Stimulated activated CD8-positive, alpha-beta memory T cell treated with anti-CD3 and anti-CD28 coated beads, Interleukin-7, amount 100 ng/mL, for 48 hours (primary cell): ENCODE measurements around the gene PDZRN3.
A peak's percentile ranks its signal among the peaks of the same experiment; 100 is the strongest.

ENCODE experiments used
- DNase-seq, 2 donors: peaks; one replicate each; pipeline ENCODE4 v3.0.0-alpha.2; 2020; ENCODE audit warnings: low read depth in 1 of 2; ENCODE audit errors: extremely low read depth in 1 of 2

The PDZRN3 gene

DNA sequence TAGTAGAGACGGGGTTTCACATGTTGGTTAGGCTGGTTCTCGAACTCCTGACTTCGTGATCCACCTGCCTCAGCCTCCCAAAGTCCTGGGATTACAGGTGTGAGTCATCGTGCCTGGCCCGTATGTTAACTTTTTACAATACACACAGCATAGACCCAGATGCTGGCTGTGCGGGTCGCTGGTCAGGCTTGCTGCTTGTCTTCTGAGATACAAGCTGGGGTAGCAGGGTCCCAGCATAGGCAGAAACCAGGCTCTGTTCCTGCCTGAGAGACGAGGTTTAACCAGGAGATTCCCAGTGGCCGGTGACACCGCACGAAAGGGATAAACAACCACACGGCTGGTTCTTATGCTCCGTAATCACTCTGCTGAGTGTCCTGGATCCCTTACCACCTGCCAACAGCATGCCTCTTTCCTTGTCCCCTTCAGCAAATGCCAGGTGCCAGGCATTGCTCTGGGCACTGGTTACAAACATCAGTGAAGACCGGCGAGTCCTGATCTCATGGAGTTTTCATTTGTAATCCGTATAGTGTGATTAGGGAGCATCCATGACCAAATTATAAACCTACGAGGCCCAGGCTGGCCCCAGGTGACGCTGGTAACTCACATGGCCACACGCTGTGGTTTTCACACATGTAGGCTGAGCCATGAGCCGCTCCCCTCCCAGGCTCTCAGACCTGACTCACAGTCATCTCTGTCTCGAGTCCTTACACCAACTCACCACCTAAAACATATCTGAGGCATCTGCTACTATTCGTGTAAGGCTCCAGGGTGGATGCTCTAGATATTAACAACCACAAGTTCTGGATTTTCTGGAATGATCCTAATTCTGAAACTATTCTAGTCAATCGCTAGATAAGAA lies 125.7 kb downstream of the PDZRN3 start:
- peak in 1 of 2 donors; percentile 3 for DNase-seq

- no peak for DNase-seq
Observed at GRCh38 chr3:73497646-73498406, 126.9 kb downstream of the PDZRN3 start.

GRCh38 chr3:73493543-73494308 lies 131.0 kb downstream of the PDZRN3 start:
- DNase-seq: no peak

DNA sequence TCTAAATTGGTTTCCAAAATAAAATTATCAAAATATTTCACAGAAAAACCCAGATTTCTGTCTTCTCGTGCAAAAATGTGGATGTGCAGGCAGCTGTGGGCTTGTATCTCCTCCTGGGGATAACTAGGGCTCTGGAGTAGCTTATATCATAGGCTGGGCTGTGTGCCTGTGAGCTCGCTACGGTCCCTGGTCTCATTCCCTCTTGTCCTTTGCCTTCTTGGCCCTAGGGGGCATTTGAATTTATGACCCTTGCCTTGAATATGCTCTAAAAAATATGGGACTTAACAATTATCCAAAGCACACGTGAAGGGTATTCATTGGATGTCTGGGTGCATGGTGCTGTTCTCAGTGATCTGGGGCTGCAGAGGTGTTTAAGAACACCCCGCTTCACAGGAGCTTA lies 132.6 kb downstream of the PDZRN3 start:
- DNase-seq: no peak

GRCh38 chr3:73491287-73491662 lies 133.5 kb downstream of the PDZRN3 start:
- no peak for DNase-seq

DNA sequence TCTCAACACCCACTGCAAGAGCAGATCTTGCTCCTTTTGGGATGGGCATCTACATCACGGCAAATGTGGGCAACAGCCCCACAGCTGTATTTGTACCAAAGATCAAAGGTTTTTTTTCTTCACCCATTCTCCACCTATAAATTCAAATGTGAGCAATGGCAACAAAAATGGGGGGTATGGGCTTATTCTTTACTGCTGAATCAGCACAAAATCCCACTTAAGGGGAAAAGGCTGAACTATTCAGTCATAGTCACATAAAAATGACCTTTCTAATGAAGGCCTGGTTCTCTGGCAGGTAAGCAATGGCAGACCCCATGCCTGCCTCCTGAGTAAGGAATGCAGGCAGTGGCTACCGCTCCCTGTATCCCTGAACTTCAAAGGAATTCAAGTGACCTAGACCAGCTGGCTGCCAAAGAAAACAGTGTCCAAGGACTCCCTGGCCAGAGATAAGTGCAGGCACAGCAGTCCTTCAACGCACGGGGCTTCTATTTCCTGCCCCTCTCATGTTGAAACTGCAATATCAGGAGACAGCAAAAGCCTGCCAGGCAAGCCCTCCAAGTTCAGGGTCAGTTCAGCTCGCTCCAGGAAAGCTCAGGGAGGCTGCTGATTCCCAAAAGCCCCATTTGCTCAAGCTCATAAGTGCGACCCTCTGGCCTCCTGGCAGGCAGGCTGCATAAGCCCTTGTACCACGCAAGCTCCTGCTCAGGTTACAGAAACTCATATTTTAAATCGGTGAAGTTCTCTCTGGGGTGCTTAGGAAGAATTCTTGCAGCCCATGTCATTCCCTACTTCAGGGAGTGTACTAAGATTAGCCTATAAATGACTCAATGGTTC lies 134.1 kb downstream of the PDZRN3 start:
- DNase-seq: no peak

- DNase-seq: no peak
Observed at GRCh38 chr3:73485877-73486330, 138.8 kb downstream of the PDZRN3 start.

- DNase-seq: no peak
Observed at GRCh38 chr3:73484656-73485248, 140.0 kb downstream of the PDZRN3 start.

DNA sequence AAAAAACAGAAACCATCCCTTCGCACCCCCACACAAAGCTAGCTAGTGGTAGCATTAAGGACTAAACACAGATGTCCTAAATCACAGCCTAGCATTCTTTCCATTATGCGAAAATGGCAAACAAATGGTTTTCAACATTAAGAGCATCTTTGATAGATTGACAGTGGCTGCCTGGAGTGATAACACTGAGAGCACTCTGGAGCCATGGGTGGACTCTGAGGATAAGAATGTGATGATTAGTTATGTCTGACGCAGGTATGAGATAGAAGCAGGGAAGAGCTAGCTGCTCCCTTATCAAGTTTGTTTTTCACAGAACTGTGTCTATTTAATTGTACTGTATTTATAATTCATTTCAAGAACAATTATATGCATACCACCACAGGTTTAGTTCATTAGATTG lies 142.9 kb downstream of the PDZRN3 start:
- no peak for DNase-seq

GRCh38 chr3:73480187-73480672 lies 144.5 kb downstream of the PDZRN3 start:
- DNase-seq: no peak

- DNase-seq: no peak
Observed at GRCh38 chr3:73479325-73479724, 145.4 kb downstream of the PDZRN3 start.

DNA sequence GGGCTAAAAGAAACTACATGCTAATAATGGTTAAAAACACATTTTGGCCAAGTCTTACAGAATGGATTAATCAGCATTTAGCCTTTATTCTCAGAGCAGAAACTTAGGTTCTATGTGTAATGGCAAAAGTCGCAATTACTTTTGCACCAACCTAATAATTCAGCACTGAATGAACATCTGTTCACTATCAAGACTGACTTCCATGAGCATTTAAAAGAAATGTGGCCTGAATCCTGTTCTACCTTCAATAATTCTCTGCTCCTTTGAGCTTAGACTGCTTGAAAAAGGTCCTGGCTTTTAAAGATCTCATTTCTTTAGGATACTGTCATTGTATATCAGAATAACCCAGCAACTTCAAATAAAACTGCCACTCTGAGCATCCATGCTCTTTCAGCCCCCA lies 145.9 kb downstream of the PDZRN3 start:
- DNase-seq: no peak

GRCh38 chr3:73475717-73476116 lies 149.0 kb downstream of the PDZRN3 start:
- DNase-seq: no peak

GRCh38 chr3:73475175-73475574 lies 149.6 kb downstream of the PDZRN3 start:
- no peak for DNase-seq

DNA sequence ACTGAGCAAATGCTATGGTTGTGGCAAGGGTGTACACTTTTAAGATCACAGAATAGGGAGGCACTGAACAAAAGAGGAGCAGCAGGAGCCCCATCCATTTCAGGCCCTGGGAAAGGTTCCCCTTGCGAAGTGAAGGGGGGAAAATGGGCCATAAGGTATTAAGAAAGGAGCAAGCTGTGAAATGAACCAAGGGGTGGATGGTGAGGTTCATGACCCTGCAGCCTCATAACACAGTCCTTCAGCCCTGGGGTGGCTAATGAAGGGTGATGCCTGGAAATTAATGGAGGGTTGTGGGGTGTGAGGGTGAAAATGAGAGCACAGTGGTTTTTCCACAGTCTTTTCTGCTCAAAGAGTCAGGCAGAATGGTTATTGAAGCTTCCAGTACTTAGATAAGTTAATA lies 150.1 kb downstream of the PDZRN3 start:
- DNase-seq: no peak

DNA sequence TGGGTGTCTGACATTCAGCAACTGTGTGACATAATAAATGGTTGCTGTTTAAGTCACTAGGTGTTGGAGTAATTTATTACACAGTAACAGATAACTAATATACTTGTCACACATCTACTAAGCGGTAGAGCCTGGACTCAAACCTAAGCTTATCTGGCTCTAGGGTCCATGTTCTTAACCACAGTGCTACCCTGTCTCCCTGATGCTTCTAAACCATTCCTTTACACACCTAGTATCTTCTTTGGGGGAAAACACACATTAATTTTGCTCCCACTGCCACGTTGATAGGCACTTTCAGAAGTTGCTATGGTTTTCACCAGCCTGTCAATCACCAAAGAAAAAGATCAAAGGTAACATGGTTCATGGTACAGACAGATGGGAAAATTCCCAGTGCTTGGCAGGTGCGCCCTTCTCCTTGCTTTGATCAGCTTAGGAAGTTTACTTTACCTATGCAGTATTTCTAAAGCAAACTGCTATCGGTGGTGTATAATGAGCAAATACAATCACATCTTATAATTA lies 150.8 kb downstream of the PDZRN3 start:
- no peak for DNase-seq

GRCh38 chr3:73473181-73473897 lies 151.4 kb downstream of the PDZRN3 start:
- DNase-seq: no peak

GRCh38 chr3:73471986-73472787 lies 152.6 kb downstream of the PDZRN3 start:
- no peak for DNase-seq
